Measurements from ENCODE around the gene DDX39A.
"Not testable (repeated sequence)": the region's sequence is repeated elsewhere in the genome, so short reads cannot be mapped to it uniquely, and the experiment has no call there.

DDX39A gene

GRCh38 chr19:14383661-14384555 is 35.2 kb downstream of the DDX39A start:
- peak; percentile 82 for DNase-seq

DNA sequence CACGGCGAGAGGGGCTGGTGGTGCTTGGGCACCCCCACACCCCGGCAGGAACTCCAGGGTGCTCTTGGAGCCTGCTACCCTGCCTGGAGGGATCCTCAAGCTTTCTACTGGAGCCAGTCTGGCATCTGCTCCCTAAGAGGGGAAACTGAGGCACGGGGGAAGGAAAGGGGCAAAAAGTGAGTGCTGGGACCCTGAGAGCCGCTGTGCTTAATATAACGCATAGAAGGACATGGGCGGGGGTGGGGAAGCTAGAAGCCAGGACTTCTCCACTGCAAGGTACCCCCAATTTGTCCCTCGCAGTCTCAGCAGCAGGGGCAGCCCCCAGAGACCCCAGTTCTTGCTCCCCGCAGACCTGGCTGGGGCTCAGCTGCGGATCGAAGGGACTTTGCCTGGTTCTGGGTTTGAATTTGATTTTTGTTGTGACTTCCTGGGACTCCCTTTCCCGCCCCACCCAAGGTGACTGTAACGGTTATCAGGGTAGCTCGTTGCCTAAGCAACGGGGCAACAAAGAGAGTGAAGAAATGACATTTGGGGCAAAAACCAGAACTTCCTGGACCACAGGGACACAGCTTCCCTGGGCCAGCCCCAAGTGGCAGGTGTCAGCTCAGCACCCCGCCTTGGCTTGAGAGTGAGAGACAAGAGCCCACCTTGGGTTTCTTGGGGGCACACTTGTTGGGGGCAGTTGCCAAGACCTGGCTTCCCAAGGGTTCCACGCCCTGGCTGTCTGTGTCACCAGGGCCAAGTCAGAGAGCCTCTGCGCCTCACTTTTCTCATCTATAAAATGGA is 37.3 kb downstream of the DDX39A start:
- peak; percentile 91 for DNase-seq

GRCh38 chr19:14379294-14380065 is 39.7 kb downstream of the DDX39A start:
- no peak for DNase-seq

- no peak for DNase-seq
Measured at GRCh38 chr19:14378890-14379289, 40.3 kb downstream of the DDX39A start.

DNA sequence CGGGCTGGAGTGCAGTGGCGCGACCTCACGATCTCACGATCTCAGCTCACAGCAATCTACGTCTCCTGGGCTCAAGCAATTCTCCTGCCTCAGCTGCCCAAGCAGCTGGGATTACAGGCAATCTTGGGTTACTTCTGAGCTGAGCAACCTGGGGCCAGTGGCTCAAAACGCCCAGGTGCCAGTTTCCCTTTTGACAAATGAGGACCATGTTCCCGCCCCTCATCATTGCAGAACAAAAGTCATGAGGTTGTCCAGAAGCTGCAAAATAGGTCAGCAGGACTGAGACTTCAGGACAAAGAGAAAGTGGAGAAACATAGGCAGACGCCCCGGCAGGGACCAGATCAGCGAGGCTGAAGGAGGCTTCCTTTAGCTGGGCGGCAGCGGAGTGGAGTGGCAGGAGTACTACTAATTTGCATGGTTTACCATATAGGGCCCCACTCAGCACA is 41.2 kb downstream of the DDX39A start:
- no peak for DNase-seq

DNA sequence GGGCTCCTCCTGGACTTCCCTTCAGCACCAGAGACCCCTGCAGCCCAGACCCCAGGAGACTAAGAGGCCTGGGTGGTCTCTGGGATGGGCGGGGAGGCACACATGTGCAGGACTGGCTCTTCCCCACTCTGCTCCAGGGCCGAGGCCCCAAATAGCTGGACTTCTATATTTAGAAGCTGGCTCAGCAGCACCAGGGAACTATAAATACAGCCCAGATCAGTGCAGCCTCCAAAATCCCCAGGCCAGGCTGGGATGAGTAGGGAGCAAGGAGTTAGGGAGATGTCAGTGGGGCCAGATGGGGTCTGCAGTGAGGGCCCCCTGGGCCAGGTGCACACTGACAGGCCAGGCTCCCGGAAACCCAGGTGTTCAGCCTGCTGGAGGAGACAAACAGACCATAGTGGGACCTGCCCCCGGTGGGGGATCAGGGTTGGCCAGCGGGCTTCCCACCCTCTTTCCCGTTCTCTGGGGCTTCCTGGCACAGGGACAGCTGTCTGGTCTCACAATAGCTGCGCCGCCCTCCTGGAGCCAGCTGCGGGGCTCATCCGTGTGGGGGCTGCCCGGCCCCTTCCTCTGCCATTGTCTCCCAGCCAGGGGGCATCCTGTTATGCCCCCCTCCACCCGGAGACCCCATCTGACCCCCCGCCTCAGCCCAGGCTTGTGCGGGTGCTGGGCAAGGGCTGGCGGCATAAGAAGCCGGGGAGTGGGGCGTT is 43.4 kb downstream of the DDX39A start:
- no peak for DNase-seq

DNA sequence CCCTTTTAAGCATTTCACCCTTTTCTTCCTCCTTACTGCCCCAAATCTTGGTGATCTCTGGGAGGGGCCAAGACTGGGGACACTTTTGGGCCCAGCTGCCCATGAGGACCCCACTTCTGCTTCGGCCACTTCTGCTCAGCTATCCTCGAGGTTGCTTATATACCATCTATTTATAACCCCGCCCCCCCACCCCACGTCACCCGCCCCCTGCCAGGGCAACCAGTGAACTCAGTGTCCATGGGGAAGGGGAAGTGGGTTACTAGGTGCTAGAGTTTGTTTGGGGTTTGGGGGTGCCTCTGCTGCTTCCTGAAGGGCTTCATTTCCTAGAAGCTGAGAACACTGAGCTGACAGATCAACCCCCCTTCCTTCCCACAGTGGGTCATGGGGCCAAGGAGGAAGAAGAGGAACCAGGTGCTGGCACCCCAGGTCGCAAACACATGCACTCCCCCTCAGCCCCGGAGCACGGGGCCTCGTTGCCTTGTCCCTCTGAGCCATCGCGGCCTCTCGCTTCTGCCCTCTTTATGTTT is 44.0 kb downstream of the DDX39A start:
- DNase-seq, result peak; percentile 96

DNA sequence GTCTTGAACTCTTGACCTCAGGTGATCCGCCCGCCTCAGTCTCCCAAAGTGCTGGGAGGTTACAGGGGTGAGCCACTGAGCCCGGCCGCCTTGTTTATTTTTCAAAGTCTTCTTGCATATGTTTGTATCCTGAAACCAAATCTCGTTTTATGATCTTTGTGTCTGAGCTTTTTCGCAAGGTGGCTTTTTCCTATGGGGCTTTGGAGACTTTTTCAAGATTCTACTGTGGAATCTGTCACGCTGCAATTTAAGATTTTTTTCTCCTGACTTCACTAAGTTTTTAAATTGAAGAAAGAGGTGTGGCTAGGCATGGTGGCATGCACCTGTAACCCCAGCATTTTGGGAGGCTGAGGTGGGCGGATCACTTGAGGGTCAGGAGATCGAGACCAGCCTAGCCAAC is 44.8 kb downstream of the DDX39A start:
- not testable (repeated sequence) for DNase-seq

DNA sequence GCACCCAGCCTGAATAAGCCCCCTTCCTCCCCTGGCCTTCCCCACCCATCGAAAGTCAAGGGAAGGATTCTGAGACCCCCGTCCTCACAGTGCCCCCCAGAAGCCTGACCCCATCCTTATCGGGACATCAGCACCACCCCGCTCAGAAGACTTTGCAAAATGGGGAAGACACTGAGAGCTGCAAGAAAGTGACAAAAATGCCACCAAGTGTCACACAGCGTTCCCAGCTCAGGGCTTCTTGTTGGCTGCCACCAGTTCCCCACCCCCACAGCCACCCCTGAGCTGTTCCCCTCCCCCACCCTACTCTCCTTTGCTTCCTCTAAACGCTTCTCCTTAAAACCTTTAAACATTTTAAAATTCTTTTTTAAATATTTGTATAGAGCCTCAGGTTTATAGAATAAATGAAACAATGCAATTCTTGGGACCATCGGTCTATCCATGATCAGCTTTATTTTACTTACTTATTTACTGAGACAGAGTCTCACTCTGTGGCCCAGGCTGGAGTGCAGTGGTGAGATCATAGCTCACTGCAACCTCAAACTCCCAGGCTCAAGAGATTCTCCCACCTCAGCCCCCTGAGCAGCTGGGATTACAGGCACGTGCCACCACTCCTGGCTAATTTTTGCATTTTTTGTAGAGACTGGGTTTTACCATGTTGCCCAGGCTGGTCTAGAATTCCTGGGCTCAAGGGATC is 46.6 kb downstream of the DDX39A start:
- peak; percentile 53 for DNase-seq

GRCh38 chr19:14371301-14371821 is 47.8 kb downstream of the DDX39A start:
- DNase-seq, result no peak

DNA sequence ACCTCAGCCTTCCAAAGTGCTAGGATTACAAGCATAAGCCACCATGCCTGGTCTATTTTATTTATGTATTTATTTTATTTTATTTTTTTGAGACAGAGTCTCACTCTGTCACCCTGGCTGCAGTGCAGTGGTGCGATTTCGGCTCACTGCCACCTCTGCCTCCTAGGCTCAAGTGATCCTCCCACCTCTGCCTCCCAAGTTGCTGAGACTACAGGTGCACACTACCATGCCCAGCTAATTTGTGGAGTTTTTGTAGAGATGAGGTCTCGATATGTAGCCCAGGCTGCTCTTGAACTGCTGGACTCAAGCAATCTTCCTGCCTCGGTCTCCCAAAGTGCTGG is 48.2 kb downstream of the DDX39A start:
- peak; percentile 41 for DNase-seq

DNA sequence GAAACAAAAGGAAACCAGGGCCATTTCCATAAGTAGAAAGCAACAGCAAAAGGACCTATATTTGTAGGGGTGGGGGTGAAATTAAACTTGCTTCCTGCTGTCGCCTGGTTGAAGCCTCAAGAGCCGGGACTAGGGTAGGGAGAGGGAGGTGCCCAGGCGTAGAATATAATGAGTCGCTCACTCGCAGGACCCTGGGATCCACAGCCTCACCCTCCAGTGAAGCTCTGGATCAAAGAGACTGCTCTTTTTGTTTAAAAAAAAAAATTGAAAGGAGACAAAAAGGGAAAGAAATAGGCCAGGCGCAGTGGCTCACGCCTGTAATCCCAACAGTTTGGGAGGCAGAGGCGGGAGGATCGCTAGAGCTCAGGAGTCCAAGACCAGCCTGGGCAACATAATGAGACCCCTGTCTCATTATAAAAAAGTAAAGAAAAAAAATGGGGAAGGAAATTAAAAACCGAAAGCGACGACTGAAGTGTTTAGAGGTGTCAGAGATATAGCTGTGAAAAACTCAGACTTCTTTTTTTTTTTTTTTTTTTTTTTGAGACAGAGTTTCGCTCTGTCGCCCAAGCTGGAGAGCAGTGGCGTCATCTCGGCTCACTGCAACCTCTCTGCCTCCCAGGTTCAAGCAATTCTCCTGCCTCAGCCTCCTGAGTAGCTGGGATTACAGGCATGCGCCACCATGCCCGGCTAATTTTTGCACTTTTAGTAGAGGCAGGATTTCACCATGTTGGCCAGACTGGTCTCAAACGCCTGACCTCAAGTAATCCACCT is 48.8 kb downstream of the DDX39A start:
- peak; percentile 82 for DNase-seq

DNA sequence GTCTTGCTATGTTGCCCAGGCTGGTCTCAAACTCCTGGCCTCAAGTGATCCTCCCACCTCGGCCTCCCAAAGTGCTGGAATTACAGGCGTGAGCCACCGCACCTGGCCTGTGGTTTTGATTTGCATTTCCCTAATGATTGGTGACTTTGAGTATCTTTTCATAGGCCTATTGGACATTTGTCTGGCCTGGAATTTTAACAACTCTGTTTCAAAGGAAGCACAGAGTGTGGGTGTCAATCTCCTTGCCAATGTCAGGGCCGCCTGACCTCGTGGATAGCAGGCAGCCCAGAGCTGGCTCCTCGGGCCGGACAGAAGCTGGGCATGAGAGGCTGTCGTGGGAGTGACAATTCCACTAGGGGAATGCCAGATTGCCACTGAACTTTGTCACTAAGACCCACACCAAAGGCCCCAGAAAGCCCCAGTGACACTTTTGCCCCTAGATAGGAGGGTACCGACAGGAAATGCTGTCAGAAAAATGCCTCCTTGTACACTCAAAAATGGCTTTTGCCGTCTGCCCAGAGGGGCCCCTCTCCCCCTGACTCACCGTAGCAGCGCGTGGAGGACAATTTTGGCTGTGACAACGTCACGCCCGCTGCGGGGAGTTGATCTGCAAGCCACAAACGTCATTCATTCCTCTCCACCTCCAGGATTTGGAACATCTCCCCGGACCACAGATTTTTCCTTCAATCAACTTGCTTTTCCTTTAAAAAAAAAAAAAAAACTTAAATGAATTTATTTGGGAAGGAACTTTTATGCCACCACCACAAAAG is 49.6 kb downstream of the DDX39A start:
- peak; percentile 95 for DNase-seq

DNA sequence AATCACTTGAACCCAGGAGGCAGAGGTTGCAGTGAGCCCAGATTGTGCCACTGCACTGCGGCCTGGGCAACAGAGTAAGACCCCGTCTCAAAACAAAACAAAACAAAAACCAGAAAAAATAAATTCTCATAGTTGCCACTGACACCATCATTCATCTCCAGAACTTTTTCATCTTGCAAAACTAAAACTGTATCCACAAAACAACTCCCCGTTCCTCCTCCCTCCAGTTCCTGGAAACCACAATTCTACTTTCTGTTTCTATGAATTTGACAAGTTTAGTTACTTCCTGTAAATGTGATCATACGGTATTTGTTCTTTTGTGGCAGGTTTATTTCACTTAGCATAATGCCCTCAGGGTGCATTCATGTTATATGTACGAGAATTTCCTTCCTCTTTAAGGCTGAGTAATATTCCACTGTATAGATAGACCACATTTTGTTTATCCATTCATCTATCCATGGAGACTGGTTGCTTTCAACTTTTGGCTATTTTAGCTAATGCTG is 51.1 kb downstream of the DDX39A start:
- DNase-seq, result peak; percentile 87

- no peak for DNase-seq
Measured at GRCh38 chr19:14367016-14367415, 52.1 kb downstream of the DDX39A start.

GRCh38 chr19:14366529-14366928 is 52.6 kb downstream of the DDX39A start:
- DNase-seq, result peak; percentile 94

DNA sequence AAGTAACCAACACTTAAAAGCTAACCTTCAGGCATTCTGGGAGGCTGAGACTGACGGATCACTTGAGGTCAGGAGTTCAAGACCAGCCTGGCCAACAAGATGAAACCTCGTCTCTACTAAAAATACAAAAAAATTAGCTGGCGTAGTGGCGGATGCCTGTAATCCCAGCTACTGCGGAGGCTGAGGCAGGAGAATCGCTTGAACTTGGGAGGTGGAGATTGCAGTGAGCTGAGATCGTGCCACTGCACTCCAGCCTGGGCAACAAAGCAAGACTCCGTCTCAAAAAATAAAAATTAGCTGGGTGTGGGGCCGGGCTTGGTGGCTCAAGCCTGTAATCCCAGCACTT is 55.1 kb downstream of the DDX39A start:
- not testable (repeated sequence) for DNase-seq

DNA sequence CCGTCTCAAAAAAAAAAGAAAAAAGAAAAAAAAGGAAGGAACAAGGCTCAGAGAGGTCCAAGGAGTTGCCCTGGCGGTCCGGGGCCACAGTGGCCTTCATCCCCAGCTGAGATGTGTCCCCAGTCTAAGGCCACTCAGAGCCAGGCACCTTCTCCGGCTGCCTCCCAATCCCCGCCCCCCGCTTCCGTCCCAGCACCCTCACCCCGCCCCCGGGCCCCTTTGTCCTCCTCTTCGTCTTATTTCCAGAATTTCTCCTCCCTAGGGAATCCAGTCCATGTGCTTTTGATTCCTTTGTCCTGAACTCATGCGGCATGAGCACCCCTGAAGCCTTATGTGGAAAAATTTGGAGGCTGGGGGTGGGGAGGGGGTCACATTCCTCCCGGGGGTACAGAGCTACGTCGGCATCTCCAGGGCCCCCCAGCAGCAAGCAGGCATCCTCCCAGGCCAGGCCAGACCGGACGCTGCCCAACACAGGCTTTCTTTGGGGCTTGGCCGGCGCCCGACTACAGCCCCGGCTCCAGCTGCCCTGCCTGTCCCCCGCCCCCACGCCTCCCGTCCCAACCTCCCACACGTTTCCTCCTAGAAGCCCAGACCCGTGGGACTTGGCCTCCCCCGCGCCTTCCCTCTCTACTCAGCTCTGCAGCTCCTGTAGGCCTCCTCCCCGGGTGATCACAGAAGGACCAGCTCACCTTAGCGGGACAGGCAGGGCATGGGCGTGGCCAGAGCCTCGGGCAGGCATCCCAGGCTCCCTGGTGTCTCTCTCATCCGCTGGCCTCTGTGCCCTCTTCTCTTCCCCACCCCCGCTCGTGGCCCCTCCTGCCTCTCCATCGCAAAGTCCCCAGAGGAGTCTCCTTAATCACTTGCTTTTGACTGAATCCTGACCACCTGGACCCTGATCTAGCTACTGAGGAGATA is 55.7 kb downstream of the DDX39A start:
- peak; percentile 58 for DNase-seq

- DNase-seq, result peak; percentile 63
Measured at GRCh38 chr19:14361824-14362223, 57.3 kb downstream of the DDX39A start.

All from CD4-positive, alpha-beta T cell treated with Interleukin-12 subunit alpha and Interleukin-12 subunit beta, for 1 hour (primary cell).